IMR-90 (cell line): ENCODE results near the gene TRIM46.

Experiments
- CTCF ChIP-seq: conservative IDR thresholded peaks from 2 replicates; pipeline ENCODE4 v1.5.1; 2012; ENCODE audit warnings: mild to moderate bottlenecking, low read depth, low read length, improper control_type of control experiment
- ELK1 ChIP-seq: fragments of 150-350 bp; IDR thresholded peaks from 2 replicates; pipeline ENCODE4 v1.6.1; 2016; ENCODE audit warnings: low read depth, mild to moderate bottlenecking, low read length, moderate library complexity, borderline replicate concordance
- RCOR1 ChIP-seq: IDR thresholded peaks from 2 replicates; pipeline ENCODE4 v1.6.1; 2012; ENCODE audit warnings: mild to moderate bottlenecking, low read length, improper control_type of control experiment; ENCODE audit not compliant: insufficient replicate concordance
- SMC3 ChIP-seq: fragments of 150-350 bp; IDR thresholded peaks from 2 replicates; pipeline ENCODE4 v1.6.1; 2016; ENCODE audit warnings: low read depth, mild to moderate bottlenecking, antibody characterized with exemption, low read length, moderate library complexity
- TF ChIP-seq, protein P1 (sequence below): fragments of 150-350 bp; IDR thresholded peaks from 2 replicates; pipeline ENCODE4 v1.6.1; 2017; ENCODE audit warnings: mild to moderate bottlenecking, antibody characterized with exemption, low read length, low read depth

DNA sequence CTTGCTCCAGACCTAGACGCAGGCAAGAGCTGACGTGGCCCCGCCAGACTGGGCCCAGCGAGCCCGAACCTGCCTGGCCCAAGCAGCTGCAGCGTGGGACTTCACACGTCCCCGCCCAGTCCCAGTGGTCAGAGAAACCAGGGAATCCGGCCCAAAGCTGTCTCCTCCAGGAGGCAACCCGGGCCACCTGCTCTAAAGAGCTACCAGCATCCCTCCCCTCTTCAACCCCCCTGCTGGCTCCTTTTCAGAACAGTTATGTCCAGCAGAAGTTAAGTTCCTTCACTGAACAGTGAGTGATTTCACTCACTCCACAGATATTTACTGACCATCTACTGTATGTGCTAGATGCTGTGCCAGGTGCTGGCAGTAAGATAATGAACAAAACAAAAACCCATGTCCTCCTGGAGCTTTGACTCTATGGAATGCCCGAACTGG is 48.1 kb upstream of the TRIM46 start:
- TF ChIP-seq SMC3 (no peak), RCOR1 (no peak), CTCF (no peak), ELK1 (no peak)
- TF ChIP-seq, protein P1, sequence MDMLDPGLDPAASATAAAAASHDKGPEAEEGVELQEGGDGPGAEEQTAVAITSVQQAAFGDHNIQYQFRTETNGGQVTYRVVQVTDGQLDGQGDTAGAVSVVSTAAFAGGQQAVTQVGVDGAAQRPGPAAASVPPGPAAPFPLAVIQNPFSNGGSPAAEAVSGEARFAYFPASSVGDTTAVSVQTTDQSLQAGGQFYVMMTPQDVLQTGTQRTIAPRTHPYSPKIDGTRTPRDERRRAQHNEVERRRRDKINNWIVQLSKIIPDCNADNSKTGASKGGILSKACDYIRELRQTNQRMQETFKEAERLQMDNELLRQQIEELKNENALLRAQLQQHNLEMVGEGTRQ = no peak
